PC-9 (cell line): ENCODE results near the gene KCNA10. TPM values are rescaled to one million over a fixed set of nuclear protein-coding genes. Genes with fewer than 3 reads are reported as not detected.

Experiments used
- BruUV-seq: library from RNA; stranded (reverse); fragments of 400-500 nt; replicated peaks from 2 replicates; lab custom pipeline; 2021; lab: Mats Ljungman, UMichigan
- CTCF ChIA-PET: fragments of 300-600 bp; sonication (Branson Sonifier 250); formaldehyde crosslinking; loops from one replicate; lab custom pipeline; 2022; ENCODE audit warnings: antibody characterized with exemption; lab: Charles Lee
- POLR2A ChIA-PET: fragments of 300-600 bp; sonication (Branson Sonifier 250); formaldehyde crosslinking; loops from one replicate; lab custom pipeline; 2022; ENCODE audit warnings: antibody characterized with exemption; ENCODE audit not compliant: unreplicated experiment; lab: Charles Lee
- DNase-seq, 2 experiments: peaks; one replicate each; pipeline versions ENCODE4 v3.0.0 to v3.0.0-alpha.2; 2015 to 2022; ENCODE audit warnings: mixed read lengths in 1 of 2
- H2AFZ ChIP-seq: fragments of 200-600 bp; sonication (generic); 2 replicates; pipeline ENCODE4 v1.8.1; 2017; ENCODE audit warnings: antibody characterized with exemption
- H3F3A ChIP-seq: fragments of 200-600 bp; sonication (generic); 2 replicates; pipeline ENCODE4 v1.8.1; 2017; ENCODE audit warnings: antibody characterized with exemption, mild to moderate bottlenecking, low read depth; ENCODE audit not compliant: insufficient read depth
- H3K27ac ChIP-seq: fragments of 200-600 bp; sonication (generic); 2 replicates; pipeline ENCODE4 v1.6.1; 2016; ENCODE audit warnings: mixed run types
- H3K27me3 ChIP-seq: fragments of 200-600 bp; sonication (generic); 2 replicates; pipeline ENCODE4 v1.6.1; 2016; ENCODE audit warnings: low read depth, mixed run types; ENCODE audit not compliant: insufficient read depth
- H3K36me3 ChIP-seq: fragments of 200-600 bp; sonication (generic); 2 replicates; pipeline ENCODE4 v1.6.1; 2016; ENCODE audit warnings: low read depth, mixed run types
- H3K4me1 ChIP-seq: fragments of 200-600 bp; sonication (generic); replicated peaks from 2 replicates; pipeline ENCODE4 v1.6.1; 2016; ENCODE audit warnings: mixed run types; ENCODE audit not compliant: insufficient read depth
- H3K4me2 ChIP-seq: fragments of 200-600 bp; sonication (generic); 2 replicates; pipeline ENCODE4 v1.6.1; 2017; ENCODE audit warnings: mixed run types
- H3K4me3 ChIP-seq: fragments of 200-600 bp; sonication (generic); 2 replicates; pipeline ENCODE4 v1.6.1; 2016; ENCODE audit warnings: mixed run types
- H3K79me2 ChIP-seq: fragments of 200-600 bp; sonication (generic); 2 replicates; pipeline ENCODE4 v1.6.1; 2017; ENCODE audit warnings: low read depth, mixed run types
- H3K9me2 ChIP-seq: fragments of 200-600 bp; sonication (generic); 2 replicates; pipeline ENCODE4 v1.8.1; 2017; ENCODE audit warnings: mild to moderate bottlenecking; ENCODE audit not compliant: insufficient read depth
- H3K9me3 ChIP-seq: fragments of 200-600 bp; sonication (generic); 2 replicates; pipeline ENCODE4 v1.8.1; 2016; ENCODE audit warnings: low read depth; ENCODE audit not compliant: insufficient read depth
- H4K20me1 ChIP-seq: fragments of 200-600 bp; sonication (generic); 2 replicates; pipeline ENCODE4 v1.8.1; 2017; ENCODE audit not compliant: insufficient read depth
- EZH2 ChIP-seq: fragments of 200-600 bp; sonication (generic); IDR thresholded peaks from 2 replicates; pipeline ENCODE4 v1.8.0; 2017; ENCODE audit warnings: antibody characterized with exemption, low read depth
- intact Hi-C: fragments of 100-400 bp; cut with micrococcal nuclease; formaldehyde crosslinking; loops from one replicate; pipeline ENCODE4 v1.10.0; 2022; ENCODE audit not compliant: unreplicated experiment
- total RNA-seq: library from RNA; stranded (reverse); gene quantifications from 2 replicates; pipeline ENCODE4 v1.2.3, GENCODE V29; 2021
- TF ChIP-seq, protein P1 (sequence below): fragments of 200-600 bp; sonication (generic); conservative IDR thresholded peaks from 2 replicates; pipeline ENCODE4 v1.6.1; 2017; ENCODE audit warnings: mixed run types, antibody characterized with exemption, mild to moderate bottlenecking, moderate library complexity

KCNA10 gene
- total RNA-seq, 1 experiment from 2014 or later: not detected

DNA sequence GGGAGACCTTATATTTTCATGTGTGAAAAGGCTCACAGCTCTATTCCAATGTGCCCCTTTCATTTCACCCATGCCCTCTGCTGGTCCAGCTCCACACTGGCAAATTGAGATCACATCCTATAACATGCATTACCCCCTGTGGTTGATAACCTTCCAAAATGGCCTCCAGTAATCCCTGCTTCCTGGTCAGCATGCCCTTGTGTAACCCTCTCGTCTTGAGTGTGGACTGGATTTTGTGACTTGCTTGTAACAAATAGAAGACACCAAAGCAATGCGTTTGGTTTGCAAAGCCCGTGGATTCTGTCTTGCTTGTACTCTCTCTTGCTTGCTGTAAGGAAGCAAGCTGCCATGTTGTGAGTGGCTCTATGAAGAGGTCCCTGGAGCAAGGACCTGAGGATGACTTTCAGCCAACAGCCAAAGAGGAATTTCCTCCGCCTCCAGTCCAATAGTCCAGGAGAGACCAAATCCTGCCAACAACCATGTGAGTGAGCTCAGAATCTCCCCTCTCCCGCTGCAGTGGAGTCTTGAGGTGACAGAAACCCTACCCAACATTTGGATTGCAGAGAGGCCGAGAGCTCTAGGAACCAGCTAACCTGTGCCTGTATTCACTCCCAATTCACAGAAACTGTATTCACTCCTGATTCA is 17.4 kb downstream of the KCNA10 start:
- H3K27me3 ChIP-seq: peaks cover 86% of the 10 kb centered on the region
- H2AFZ ChIP-seq: no peak overlapping the region
- no peak for DNase-seq
- no peak overlapping the region for H3K4me2 ChIP-seq
- no peak overlapping the region for H3K27ac ChIP-seq
- H4K20me1 ChIP-seq: no peaks in the 10 kb centered on the region
- intact Hi-C loops: no loop called here
- ChIA-PET POLR2A (no interaction called here), CTCF (no interaction called here)
- no TSS peak for BruUV-seq
- TF ChIP-seq, protein P1, sequence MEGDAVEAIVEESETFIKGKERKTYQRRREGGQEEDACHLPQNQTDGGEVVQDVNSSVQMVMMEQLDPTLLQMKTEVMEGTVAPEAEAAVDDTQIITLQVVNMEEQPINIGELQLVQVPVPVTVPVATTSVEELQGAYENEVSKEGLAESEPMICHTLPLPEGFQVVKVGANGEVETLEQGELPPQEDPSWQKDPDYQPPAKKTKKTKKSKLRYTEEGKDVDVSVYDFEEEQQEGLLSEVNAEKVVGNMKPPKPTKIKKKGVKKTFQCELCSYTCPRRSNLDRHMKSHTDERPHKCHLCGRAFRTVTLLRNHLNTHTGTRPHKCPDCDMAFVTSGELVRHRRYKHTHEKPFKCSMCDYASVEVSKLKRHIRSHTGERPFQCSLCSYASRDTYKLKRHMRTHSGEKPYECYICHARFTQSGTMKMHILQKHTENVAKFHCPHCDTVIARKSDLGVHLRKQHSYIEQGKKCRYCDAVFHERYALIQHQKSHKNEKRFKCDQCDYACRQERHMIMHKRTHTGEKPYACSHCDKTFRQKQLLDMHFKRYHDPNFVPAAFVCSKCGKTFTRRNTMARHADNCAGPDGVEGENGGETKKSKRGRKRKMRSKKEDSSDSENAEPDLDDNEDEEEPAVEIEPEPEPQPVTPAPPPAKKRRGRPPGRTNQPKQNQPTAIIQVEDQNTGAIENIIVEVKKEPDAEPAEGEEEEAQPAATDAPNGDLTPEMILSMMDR: no peak; the same call in 1 of the 2 replicates
- no peak for TF ChIP-seq EZH2
- H3K4me1 ChIP-seq: no peaks in the 10 kb centered on the region
- H3K9me2 ChIP-seq: no peaks in the 10 kb centered on the region
- H3K9me3 ChIP-seq: no peaks in the 10 kb centered on the region
- H3K36me3 ChIP-seq: no peaks in the 10 kb centered on the region
- no peaks in the 10 kb centered on the region for H3F3A ChIP-seq
- H3K79me2 ChIP-seq: no peaks in the 10 kb centered on the region
- no peak overlapping the region for H3K4me3 ChIP-seq

DNA sequence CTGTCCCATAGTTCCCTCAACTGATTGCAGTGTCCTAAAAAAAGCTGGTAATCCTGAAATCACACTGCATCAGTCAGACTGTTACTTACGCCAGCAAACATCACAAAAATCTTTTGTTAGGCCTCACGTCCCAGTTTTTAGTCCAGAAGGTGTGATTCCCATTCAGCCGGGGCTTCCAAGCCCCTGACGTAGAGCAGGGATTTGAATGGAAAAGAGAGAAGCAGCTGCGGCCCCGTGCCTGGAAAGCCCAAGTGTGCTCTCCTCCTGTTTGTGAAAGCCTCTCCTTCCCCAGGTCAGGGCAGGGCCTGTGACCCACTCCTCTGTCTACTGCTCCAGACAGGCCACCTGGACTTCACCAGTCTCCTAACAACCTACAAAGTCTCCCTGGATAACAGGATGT is 20.7 kb downstream of the KCNA10 start:
- H3K27ac ChIP-seq: no peak overlapping the region
- H3K4me3 ChIP-seq: no peak overlapping the region
- CTCF ChIA-PET: interaction anchor here (0.5 kb wide), 1 partner anchor 1257 kb away, joined by 3 read pairs; no protein-coding TSS in a partner anchor
- POLR2A ChIA-PET: interaction anchor here (0.6 kb wide), 1 partner anchor 82 kb away, joined by 7 read pairs; no protein-coding TSS in a partner anchor
- no peaks in the 10 kb centered on the region for H3K9me2 ChIP-seq
- intact Hi-C loops: no loop called here
- no peaks in the 10 kb centered on the region for H4K20me1 ChIP-seq
- no peak for DNase-seq
- H3K27me3 ChIP-seq: peaks cover 57% of the 10 kb centered on the region
- H2AFZ ChIP-seq: no peak overlapping the region
- H3K4me2 ChIP-seq: no peak overlapping the region
- TF ChIP-seq EZH2: no peak
- TF ChIP-seq, protein P1: no peak
- H3K4me1 ChIP-seq: no peaks in the 10 kb centered on the region
- H3F3A ChIP-seq: no peaks in the 10 kb centered on the region
- H3K79me2 ChIP-seq: no peaks in the 10 kb centered on the region
- BruUV-seq: no TSS peak
- H3K36me3 ChIP-seq: no peaks in the 10 kb centered on the region
- no peaks in the 10 kb centered on the region for H3K9me3 ChIP-seq

DNA sequence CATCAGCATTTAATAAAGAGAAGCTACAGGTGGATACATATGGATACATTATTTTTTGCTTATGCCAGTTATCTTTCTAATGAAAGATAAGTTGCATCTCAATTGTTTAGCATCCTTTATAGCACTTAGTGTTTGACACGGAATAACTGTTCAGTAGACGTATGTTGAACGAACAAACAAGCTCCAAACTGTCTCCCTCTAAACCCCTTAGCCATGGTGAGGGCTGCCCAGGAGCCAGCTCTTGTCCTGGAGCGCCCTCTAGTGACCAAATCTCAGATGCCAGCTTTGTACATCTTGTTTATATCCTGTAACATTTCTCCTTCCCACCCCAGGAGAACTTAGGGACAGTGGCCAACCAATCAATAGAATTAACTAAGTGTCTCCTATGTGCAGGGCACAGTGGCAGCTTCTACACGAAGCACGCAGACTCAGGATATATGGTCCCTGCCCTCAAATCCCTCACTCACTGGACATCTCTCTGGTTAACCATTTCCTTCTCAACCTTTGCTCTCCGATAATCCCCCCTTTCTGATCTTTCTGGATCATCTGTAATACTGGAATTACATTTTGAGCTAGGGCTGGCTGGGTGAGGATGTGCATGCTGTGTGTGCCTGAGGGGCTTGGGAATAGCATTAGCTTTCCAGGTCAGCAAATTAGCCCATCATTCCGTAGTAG is 22.9 kb downstream of the KCNA10 start:
- H3K4me1 ChIP-seq: no peaks in the 10 kb centered on the region
- peak; percentile 71 to 75 for DNase-seq
- H3K36me3 ChIP-seq: no peaks in the 10 kb centered on the region
- H4K20me1 ChIP-seq: no peaks in the 10 kb centered on the region
- intact Hi-C loops: loop anchor here (1.0 to 2.0 kb wide), 5 partner anchors 36 to 293 kb away; no protein-coding TSS in a partner anchor
- H3K9me2 ChIP-seq: no peaks in the 10 kb centered on the region
- TF ChIP-seq, protein P1: peak; percentile 100
- no peak for TF ChIP-seq EZH2
- POLR2A ChIA-PET: no interaction called here
- peaks cover 39% of the 10 kb centered on the region for H3K27me3 ChIP-seq
- no peaks in the 10 kb centered on the region for H3F3A ChIP-seq
- BruUV-seq: no TSS peak
- H3K79me2 ChIP-seq: no peaks in the 10 kb centered on the region
- no peak overlapping the region for H3K4me2 ChIP-seq
- H3K27ac ChIP-seq: no peak overlapping the region
- no peaks in the 10 kb centered on the region for H3K9me3 ChIP-seq
- H3K4me3 ChIP-seq: no peak overlapping the region
- CTCF ChIA-PET: interaction anchor here (0.5 to 2.2 kb wide), 18 partner anchors 19 to 848 kb away, joined by 3 to 25 read pairs (median 4); partner anchors contain the start of genes PROK1 and STRIP1
- H2AFZ ChIP-seq: no peak overlapping the region
